K562 (cell line): ENCODE results near the gene URM1. TPM values are rescaled to one million over a fixed set of nuclear protein-coding genes. Genes with fewer than 3 reads are reported as not detected.
A peak's percentile ranks its signal among the peaks of the same experiment; 100 is the strongest.

Source experiments
- CTCFL ChIP-seq: IDR thresholded peaks from 2 replicates; pipeline ENCODE4 v1.6.1; 2011; ENCODE audit warnings: borderline replicate concordance, low read depth, mild to moderate bottlenecking, moderate library complexity, low read length; ENCODE audit not compliant: insufficient read depth, poor library complexity, severe bottlenecking
- E4F1 ChIP-seq: fragments of 250-450 bp; sonication (Bioruptor Pico); IDR thresholded peaks from 2 replicates; pipeline ENCODE4 v1.5.0; 2021; ENCODE audit warnings: mild to moderate bottlenecking, borderline replicate concordance
- ETV5 ChIP-seq: sonication (generic); formaldehyde crosslinking; IDR thresholded peaks from 2 replicates; pipeline ENCODE4 v1.4.0; 2020; ENCODE audit warnings: low read depth, mild to moderate bottlenecking, missing genetic modification reagents
- FIP1L1 ChIP-seq: fragments of 200-400 bp; formaldehyde crosslinking; IDR thresholded peaks from 2 replicates; pipeline ENCODE4 v1.6.1; 2018; ENCODE audit warnings: mild to moderate bottlenecking, low read depth, low read length; ENCODE audit not compliant: poor library complexity, severe bottlenecking
- FOXJ3 ChIP-seq: sonication (generic); formaldehyde crosslinking; IDR thresholded peaks from 2 replicates; pipeline ENCODE4 v1.4.0; 2020; ENCODE audit warnings: mild to moderate bottlenecking, missing genetic modification reagents
- KDM2B ChIP-seq: fragments of 250-450 bp; sonication (Bioruptor Pico); IDR thresholded peaks from 2 replicates; pipeline ENCODE4 v1.8.0; 2021; ENCODE audit warnings: mild to moderate bottlenecking, moderate library complexity
- KHSRP ChIP-seq: fragments of 450-650 bp; IDR thresholded peaks from 2 replicates; pipeline ENCODE4 v1.6.1; 2017
- KLF16 ChIP-seq: IDR thresholded peaks from 2 replicates; pipeline ENCODE4 v1.6.1; 2016; ENCODE audit warnings: antibody characterized with exemption
- NR2C2 ChIP-seq, 2 experiments: fragments of 200-800 bp in 1 of 2; sonication (Bioruptor generic) in 1 of 2; sonication (generic) in 1 of 2; formaldehyde crosslinking in 1 of 2; IDR thresholded peaks; 2 replicates each; pipeline versions ENCODE4 v1.6.1 to v1.8.0; 2016 to 2022; ENCODE audit warnings: mild to moderate bottlenecking in 1 of 2, missing compliant biosample characterization in 1 of 2, missing genetic modification characterization in 1 of 2, missing genetic modification reagents in 1 of 2
- SMAD4 ChIP-seq: fragments of 250-450 bp; sonication (Bioruptor Pico); conservative IDR thresholded peaks from 2 replicates; pipeline ENCODE4 v1.8.0; 2021; ENCODE audit warnings: inconsistent platforms, mild to moderate bottlenecking, moderate library complexity
- TBL1XR1 ChIP-seq, 2 experiments: IDR thresholded peaks; 2 replicates each; pipeline ENCODE4 v1.6.1; 2012; ENCODE audit warnings: improper control_type of control experiment in 2 of 2, low read length in 2 of 2, mild to moderate bottlenecking in 1 of 2
- TCF7 ChIP-seq: sonication (generic); IDR thresholded peaks from 2 replicates; pipeline ENCODE4 v1.6.1; 2016; ENCODE audit warnings: antibody characterized with exemption, borderline replicate concordance
- THRB ChIP-seq: fragments of 450-650 bp; formaldehyde crosslinking; conservative IDR thresholded peaks from 2 replicates; pipeline ENCODE4 v1.4.0; 2022; ENCODE audit warnings: mild to moderate bottlenecking, missing genetic modification characterization
- ZBTB7A ChIP-seq: IDR thresholded peaks from 2 replicates; pipeline ENCODE4 v1.6.1; 2011; ENCODE audit warnings: low read depth, mild to moderate bottlenecking, low read length, moderate library complexity, borderline replicate concordance; ENCODE audit not compliant: control insufficient read depth
- ZNF253 ChIP-seq: fragments of 250-450 bp; sonication (Bioruptor Pico); conservative IDR thresholded peaks from 2 replicates; pipeline ENCODE4 v1.6.1; 2021; ENCODE audit warnings: mild to moderate bottlenecking
- ZNF280A ChIP-seq: fragments of 450-650 bp; IDR thresholded peaks from 2 replicates; pipeline ENCODE4 v1.6.1; 2018; ENCODE audit warnings: mild to moderate bottlenecking, low read depth; ENCODE audit not compliant: partially characterized antibody
- ZNF282 ChIP-seq: sonication (generic); formaldehyde crosslinking; IDR thresholded peaks from 2 replicates; pipeline ENCODE4 v1.8.1; 2023; ENCODE audit warnings: missing genetic modification reagents
- ZNF511 ChIP-seq: sonication (generic); formaldehyde crosslinking; IDR thresholded peaks from 2 replicates; pipeline ENCODE4 v1.8.0; 2022; ENCODE audit warnings: mild to moderate bottlenecking, missing genetic modification reagents
- ZNF586 ChIP-seq: fragments of 450-650 bp; formaldehyde crosslinking; conservative IDR thresholded peaks from 2 replicates; pipeline ENCODE4 v1.4.0; 2020; ENCODE audit warnings: mild to moderate bottlenecking, moderate library complexity
- polyA plus RNA-seq, 8 experiments: library from polyadenylated mRNA; depleted of rRNA in 4 of 8; stranded (reverse) in 5 of 8; unstranded in 3 of 8; fragments of >200 nt; fragmentation: Nextera tagmentation in 2 of 8; fragmentation: Illumina TruSeq in 1 of 8; extraction: Ambion mirVana in 2 of 8; extraction: Trizol in 1 of 8; gene quantifications; 2 replicates each; pipeline versions ENCODE4 v1.2.1 to v1.2.3, GENCODE V29; 2011 to 2014; ENCODE audit warnings: inconsistent platforms in 1 of 8, missing spikeins in 1 of 8
- total RNA-seq, 7 experiments: library from RNA; depleted of rRNA in 6 of 7; stranded (reverse); fragments of >200 nt in 6 of 7; fragmentation: Illumina TruSeq in 2 of 7; extraction: Trizol in 2 of 7; gene quantifications; 2 replicates each; pipeline versions ENCODE4 v1.2.1 to v1.2.3, GENCODE V29; 2011 to 2021; ENCODE audit warnings: low replicate concordance in 1 of 7

The URM1 gene
- total and polyA plus RNA-seq, 9 of the 15 experiments (the other 6 are each of a cell fraction or from before 2014, with no cell fraction given) = 10.1 to 88.9 (median 53.3) TPM

- peak; percentile 74; the same call in 1 of the 2 replicates for TF ChIP-seq SMAD4
- TF ChIP-seq FIP1L1 = peak; percentile 86
- TF ChIP-seq THRB = no peak
- TF ChIP-seq ZNF511 (CRISPR knock-in tag) = no peak
- TF ChIP-seq NR2C2 (CRISPR knock-in tag; IDR thresholded peaks at IDR 0.05) = no peak
- TF ChIP-seq NR2C2 (tag; IDR thresholded peaks at IDR 0.05) = no peak
- TF ChIP-seq TCF7 = no peak; the same call in 1 of the 2 replicates
- no peak for TF ChIP-seq ZNF586 (CRISPR knock-in tag)
- TF ChIP-seq CTCFL = peak; percentile 99
- TF ChIP-seq TBL1XR1 (IDR thresholded peaks at IDR 0.05; ENCODE audit: low read length in 2 of 2) = 0 out of 4 replicates have a peak, but pooled peaks of 1 of the 2 experiments have one; percentile 19
- no peak for TF ChIP-seq ZNF282 (CRISPR knock-in tag)
- no peak for TF ChIP-seq ZNF253 (CRISPR knock-in tag)
- 0 out of 2 replicates have a peak, but pooled peaks have one; percentile 52 for TF ChIP-seq KDM2B (CRISPR knock-in tag)
- TF ChIP-seq ZBTB7A = peak; percentile 100
- no peak for TF ChIP-seq FOXJ3 (CRISPR knock-in tag)
- TF ChIP-seq ZNF280A = no peak
- no peak for TF ChIP-seq E4F1 (CRISPR knock-in tag)
- TF ChIP-seq ETV5 (CRISPR knock-in tag) = peak; percentile 51; the same call in 1 of the 2 replicates
- TF ChIP-seq KHSRP = no peak
- 0 out of 2 replicates have a peak, but pooled peaks have one; percentile 8 for TF ChIP-seq KLF16
Measured at GRCh38 chr9:128420060-128420650, 49.0 kb downstream of the URM1 start (continued).
